Liver (tissue), 3 donors: Measurements from ENCODE around the gene FBP2.
"Not testable (repeated sequence)": the region's sequence is repeated elsewhere in the genome, so short reads cannot be mapped to it uniquely, and the experiment has no call there.

Source experiments
- CTCF ChIP-seq: fragments of 150-350 bp; IDR thresholded peaks from 2 replicates; pipeline ENCODE4 v1.5.1; 2017; ENCODE audit warnings: improper control_type of control experiment, low read depth, low read length; ENCODE audit not compliant: missing input control
- EGR1 ChIP-seq, 2 donors: IDR thresholded peaks; 2 replicates each; pipeline ENCODE4 v1.6.1; 2016 to 2018; ENCODE audit warnings: antibody characterized with exemption in 2 of 2, low read depth in 2 of 2
- GABPA ChIP-seq, 2 donors: IDR thresholded peaks in 1 of 2; conservative IDR thresholded peaks in 1 of 2; 2 replicates each; pipeline ENCODE4 v1.6.1; 2016; ENCODE audit warnings: antibody characterized with exemption in 2 of 2, mild to moderate bottlenecking in 1 of 2, moderate library complexity in 1 of 2
- JUND ChIP-seq, 2 donors: IDR thresholded peaks; 2 replicates each; pipeline ENCODE4 v1.6.1; 2016; ENCODE audit warnings: antibody characterized with exemption in 2 of 2
- RAD21 ChIP-seq, 2 donors: IDR thresholded peaks; 2 replicates each; pipeline ENCODE4 v1.6.1; 2016; ENCODE audit warnings: antibody characterized with exemption in 2 of 2, mild to moderate bottlenecking in 2 of 2
- RXRA ChIP-seq, 2 donors: IDR thresholded peaks; 2 replicates each; pipeline ENCODE4 v1.6.1; 2017 to 2018; ENCODE audit warnings: antibody characterized with exemption in 2 of 2, mild to moderate bottlenecking in 1 of 2
- SP1 ChIP-seq: IDR thresholded peaks from 2 replicates; pipeline ENCODE4 v1.6.1; 2018; ENCODE audit warnings: antibody characterized with exemption, mild to moderate bottlenecking
- YY1 ChIP-seq: IDR thresholded peaks from 2 replicates; pipeline ENCODE4 v1.6.1; 2016; ENCODE audit warnings: antibody characterized with exemption, mild to moderate bottlenecking
- ZBTB33 ChIP-seq: IDR thresholded peaks from 2 replicates; pipeline ENCODE4 v1.6.1; 2016; ENCODE audit warnings: antibody characterized with exemption
- TF ChIP-seq, protein P1 (sequence below): IDR thresholded peaks from 2 replicates; pipeline ENCODE4 v1.6.1; 2016; ENCODE audit warnings: antibody characterized with exemption, mild to moderate bottlenecking
- TF ChIP-seq, protein P2 (sequence below): IDR thresholded peaks from 2 replicates; pipeline ENCODE4 v1.6.1; 2016; ENCODE audit warnings: antibody characterized with exemption
- TF ChIP-seq, protein P3 (sequence below): IDR thresholded peaks from 2 replicates; pipeline ENCODE4 v1.6.1; 2016; ENCODE audit warnings: antibody characterized with exemption
- donor health status: healthy.
- donor health status: healthy.

DNA sequence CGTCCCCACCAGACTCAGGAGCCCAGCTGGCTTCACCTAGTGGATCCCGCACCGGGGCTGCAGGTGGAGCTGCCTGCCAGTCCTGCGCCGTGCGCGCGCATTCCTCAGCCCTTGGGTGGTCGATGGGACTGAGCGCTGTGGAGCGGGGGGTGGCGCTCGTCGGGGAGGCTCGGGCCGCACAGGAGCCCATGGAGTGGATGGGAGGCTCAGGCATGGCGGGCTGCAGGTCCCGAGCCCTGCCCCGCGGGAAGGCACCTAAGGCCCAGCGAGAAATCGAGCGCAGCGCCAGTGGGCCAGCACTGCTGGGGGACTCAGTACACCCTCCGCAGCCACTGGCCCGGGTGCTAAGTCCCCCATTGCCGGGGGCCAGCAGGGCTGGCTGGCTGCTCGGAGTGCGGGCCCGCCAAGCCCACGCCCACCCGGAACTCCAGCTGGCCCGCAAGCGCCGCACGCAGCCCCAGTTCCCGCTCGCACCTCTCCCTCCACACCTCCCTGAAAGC lies 2.5 kb downstream of the FBP2 start:
- TF ChIP-seq CTCF; RXRA (IDR thresholded peaks at IDR 0.05); JUND (IDR thresholded peaks at IDR 0.05); YY1; GABPA (IDR thresholded peaks at IDR 0.05 in 1 of 2, conservative IDR thresholded peaks at IDR 0.05 in 1 of 2); RAD21 (IDR thresholded peaks at IDR 0.05); ZBTB33; SP1; EGR1 (IDR thresholded peaks at IDR 0.05; ENCODE audit: low read depth in 2 of 2): not testable (repeated sequence)
- TF ChIP-seq, protein P1, sequence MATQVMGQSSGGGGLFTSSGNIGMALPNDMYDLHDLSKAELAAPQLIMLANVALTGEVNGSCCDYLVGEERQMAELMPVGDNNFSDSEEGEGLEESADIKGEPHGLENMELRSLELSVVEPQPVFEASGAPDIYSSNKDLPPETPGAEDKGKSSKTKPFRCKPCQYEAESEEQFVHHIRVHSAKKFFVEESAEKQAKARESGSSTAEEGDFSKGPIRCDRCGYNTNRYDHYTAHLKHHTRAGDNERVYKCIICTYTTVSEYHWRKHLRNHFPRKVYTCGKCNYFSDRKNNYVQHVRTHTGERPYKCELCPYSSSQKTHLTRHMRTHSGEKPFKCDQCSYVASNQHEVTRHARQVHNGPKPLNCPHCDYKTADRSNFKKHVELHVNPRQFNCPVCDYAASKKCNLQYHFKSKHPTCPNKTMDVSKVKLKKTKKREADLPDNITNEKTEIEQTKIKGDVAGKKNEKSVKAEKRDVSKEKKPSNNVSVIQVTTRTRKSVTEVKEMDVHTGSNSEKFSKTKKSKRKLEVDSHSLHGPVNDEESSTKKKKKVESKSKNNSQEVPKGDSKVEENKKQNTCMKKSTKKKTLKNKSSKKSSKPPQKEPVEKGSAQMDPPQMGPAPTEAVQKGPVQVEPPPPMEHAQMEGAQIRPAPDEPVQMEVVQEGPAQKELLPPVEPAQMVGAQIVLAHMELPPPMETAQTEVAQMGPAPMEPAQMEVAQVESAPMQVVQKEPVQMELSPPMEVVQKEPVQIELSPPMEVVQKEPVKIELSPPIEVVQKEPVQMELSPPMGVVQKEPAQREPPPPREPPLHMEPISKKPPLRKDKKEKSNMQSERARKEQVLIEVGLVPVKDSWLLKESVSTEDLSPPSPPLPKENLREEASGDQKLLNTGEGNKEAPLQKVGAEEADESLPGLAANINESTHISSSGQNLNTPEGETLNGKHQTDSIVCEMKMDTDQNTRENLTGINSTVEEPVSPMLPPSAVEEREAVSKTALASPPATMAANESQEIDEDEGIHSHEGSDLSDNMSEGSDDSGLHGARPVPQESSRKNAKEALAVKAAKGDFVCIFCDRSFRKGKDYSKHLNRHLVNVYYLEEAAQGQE = not testable (repeated sequence)
- TF ChIP-seq, protein P2, sequence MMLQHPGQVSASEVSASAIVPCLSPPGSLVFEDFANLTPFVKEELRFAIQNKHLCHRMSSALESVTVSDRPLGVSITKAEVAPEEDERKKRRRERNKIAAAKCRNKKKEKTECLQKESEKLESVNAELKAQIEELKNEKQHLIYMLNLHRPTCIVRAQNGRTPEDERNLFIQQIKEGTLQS = not testable (repeated sequence)
- TF ChIP-seq, protein P3, sequence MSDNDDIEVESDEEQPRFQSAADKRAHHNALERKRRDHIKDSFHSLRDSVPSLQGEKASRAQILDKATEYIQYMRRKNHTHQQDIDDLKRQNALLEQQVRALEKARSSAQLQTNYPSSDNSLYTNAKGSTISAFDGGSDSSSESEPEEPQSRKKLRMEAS = not testable (repeated sequence)
